HG03066 (cell line): ENCODE measurements around the gene CRIM1.

Experiments used
- ATAC-seq: cut with Tn5 transposase; IDR thresholded peaks from one replicate; pipeline ENCODE4 v1.9.1; 2021; ENCODE audit warnings: low read depth; ENCODE audit not compliant: unreplicated experiment

Gene CRIM1

GRCh38 chr2:36540986-36541754 is 185.6 kb downstream of the CRIM1 start:
- no peak for ATAC-seq

DNA sequence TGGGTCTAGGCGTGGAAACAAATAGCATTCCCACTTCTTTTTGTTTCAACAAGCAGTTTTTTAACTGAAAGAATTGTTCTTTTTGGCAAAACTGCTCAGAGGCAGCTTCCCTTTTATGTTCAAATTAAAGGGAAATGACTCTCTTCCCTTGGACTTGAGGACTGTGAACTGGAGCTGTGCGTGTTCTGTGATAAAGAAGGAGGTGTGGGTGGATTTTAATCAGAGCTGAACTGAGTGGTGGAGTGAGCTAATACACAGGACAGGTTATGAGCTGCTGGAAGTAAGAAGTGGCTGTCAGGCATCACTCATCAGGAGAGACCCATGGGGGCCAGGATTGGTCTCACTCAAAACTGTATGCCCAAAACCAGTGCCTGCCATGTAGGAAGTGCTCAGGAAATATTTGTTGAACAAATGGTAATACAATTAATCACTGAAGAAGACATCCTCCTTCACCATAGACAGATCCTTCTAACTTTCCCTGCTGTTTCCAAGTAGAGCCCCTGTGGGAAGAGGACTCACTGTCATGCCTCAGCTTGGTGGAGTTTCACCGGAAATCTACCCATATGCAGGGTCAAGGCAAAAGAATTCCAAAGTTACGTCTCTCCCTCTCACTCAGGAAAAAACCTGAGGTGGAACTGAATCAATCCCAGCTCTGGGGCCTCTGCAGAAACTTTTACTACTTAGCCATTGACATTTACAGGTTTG is 186.5 kb downstream of the CRIM1 start:
- ATAC-seq: no peak

DNA sequence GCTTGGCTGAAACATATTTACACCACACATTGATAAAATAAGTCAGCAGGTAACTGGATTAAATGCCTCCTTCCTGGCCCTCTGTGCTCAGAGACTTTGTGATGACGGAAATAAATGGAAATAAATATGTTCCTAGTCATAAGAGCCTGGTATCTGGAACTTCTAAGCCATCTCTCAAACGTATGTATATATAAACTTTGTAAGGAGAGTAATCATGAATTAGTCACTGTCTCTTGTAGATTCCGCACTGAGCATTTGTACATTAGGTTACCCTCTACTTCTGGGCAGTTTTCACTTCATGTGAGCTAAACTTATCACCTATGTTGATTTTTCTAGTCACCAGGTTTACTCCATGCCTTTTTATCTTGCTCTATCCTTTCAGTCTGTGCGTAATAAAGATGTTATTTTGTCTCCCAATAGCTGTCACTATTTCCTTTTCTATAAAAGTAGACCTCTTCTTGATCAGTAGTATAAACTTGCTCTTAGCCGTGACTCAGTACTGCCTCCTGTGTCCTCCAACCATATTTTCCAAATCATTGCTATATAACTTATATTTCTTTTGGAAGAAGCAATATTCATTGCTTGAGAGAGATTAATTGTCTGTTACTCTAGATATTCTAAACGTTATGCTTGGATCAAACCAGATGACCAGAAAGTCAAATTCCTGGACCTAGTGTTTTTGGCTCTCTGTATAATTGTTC is 189.2 kb downstream of the CRIM1 start:
- no peak for ATAC-seq

- no peak for ATAC-seq
Observed at GRCh38 chr2:36545871-36546416, 190.4 kb downstream of the CRIM1 start.

GRCh38 chr2:36547906-36548305 is 192.3 kb downstream of the CRIM1 start:
- ATAC-seq: no peak

- ATAC-seq: no peak
Observed at GRCh38 chr2:36549165-36549574, 193.6 kb downstream of the CRIM1 start.

DNA sequence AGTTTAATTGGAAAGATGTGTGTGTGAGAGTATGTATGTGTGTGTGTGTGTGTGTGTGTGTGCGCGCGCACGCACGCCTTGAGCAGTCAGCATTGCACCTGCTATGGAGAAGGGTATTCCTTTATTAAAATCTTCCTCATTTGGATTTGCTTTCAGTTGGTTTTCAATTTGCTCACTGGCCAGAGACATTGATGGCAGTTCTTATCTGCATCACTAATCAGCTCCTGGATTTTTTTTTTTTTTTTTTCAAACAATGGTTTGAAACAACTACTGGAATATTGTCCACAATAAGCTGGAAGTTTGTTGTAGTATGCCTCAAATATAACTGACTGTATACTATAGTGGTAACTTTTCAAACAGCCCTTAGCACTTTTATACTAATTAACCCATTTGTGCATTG is 194.4 kb downstream of the CRIM1 start:
- ATAC-seq: no peak

DNA sequence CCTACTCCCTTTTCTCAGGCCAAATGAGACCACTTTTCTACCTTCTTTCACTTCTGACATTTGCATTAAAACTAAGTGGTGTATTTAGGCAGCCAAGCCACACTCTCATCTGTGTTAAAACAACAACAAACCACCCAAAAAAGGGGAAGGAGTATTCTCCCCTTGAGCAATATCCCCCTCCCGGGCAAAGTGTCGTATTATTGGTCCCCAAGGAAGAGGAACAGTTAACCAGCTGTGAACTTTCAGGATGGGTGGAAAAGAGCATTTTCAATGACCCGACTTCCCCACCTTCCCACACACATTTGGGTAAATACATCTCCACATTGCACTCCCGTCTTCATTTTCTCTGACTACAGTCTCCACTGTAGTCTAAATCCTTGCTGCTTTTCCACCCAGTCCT is 198.1 kb downstream of the CRIM1 start:
- ATAC-seq: no peak

DNA sequence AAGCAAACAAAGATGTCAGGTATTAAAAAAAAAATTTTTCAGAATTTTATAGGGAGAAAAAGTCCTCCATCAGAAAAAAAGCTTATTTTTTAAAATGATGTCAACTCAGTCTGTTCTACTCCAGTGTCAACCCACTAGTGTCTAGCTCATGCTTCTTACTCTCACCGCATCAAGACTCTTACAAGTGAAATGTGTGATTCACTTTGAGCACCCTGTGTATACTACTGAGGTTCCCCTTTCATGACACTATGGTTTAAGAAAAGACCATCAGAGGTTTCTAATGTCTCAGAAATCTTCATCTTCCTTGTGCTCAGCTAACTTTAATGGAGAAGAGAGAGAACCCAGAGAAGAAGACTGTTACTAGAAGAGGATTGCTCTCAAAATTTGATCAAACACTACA is 199.0 kb downstream of the CRIM1 start:
- ATAC-seq: no peak

GRCh38 chr2:36555789-36556188 is 200.2 kb downstream of the CRIM1 start:
- no peak for ATAC-seq

GRCh38 chr2:36556842-36557241 is 201.3 kb downstream of the CRIM1 start:
- ATAC-seq: no peak

DNA sequence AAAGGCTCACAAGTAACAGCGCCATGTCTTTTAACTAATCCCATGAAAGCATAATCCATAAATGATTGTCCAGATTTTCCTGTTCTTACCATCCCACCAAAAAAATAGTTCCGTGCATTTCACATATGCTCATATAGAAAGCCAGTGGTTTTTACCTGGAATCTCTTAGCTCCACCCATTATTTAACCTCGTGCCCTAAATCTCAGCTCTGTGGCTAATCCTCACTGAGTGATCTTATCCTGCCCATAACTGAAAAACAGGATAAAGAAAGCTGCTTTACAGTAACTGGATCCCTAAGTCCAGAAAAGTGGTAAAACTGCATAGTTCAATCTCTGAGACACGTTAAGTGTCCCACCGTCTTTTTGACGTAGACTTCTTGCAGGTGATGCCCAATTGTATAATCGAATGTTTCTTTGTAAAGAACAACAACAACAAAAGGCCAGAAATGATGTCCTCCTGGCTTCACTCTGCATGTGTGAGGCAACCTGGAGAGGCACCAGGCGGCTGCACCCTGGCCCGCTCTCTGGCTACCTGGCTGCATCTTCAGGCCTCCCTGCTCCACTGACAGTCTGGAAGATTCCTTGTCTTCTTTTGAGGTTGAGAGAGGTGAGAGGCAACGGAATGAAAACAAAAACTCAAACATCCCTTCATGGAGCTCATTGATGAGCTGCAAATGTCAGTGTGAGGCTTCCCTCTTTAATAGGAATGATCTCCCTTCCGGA is 203.8 kb downstream of the CRIM1 start:
- no peak for ATAC-seq

DNA sequence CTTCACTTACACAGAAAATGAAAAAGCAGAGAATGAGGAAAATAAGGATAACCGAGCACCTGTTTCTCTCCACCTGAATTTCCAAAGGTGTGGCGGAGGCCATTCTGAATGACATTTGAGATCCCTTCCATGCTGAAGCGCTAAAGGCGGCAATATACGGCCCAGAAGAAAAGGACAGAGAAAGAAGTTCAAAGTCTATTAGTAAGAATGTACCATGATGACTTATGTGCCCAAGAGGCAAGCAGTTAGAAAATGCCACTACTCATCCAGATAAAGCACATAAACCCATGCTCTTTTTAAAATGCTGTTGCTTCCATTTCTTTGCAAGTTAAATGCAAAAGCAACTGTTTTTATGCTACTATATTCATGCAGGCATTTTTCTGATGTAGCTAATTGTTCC is 205.1 kb downstream of the CRIM1 start:
- ATAC-seq: no peak

- no peak for ATAC-seq
Observed at GRCh38 chr2:36561237-36561944, 205.8 kb downstream of the CRIM1 start.

DNA sequence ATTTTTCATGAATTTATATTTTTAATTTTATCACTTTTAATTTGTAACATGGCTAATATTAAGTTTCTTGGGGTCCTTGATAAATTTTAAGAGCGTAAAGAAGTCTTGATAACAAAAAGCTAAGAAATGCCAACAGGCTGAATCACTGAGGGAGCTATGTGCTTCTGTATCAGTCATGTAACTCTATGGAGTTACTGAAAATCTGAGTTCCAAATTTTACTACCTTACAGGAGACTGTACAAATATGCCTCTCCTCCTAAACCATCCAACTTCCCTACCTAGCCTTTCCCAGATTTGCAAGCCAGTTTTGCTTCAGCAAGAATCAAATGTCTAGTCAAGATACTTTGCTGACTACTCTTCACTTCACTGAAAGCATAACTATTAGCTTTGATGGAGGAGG is 206.7 kb downstream of the CRIM1 start:
- no peak for ATAC-seq

DNA sequence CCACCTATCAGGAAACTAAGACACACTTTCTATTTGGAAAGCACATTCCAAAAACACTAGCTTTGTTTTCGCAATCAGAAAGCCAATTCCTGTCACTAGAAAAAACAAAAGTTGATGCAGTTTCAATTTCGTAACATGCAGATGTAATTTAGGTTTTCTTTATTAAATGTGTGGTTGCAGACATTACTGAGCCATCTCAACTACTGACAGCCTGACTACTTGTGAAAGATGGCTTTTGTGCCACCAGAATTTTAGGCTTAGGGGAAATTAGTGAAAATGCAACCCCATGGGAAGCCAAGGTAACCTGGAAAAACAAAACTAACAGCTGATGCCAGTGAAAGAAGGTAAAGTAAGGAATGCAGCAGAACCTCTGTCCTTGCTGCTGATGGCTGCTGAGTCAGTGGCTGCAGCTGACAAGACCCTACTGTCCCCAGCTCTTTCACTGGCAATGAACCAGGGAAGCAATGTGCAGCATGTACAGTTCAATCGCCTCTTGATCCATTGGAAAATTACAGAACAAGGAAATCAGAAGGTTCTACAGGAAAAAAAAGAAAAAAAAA is 207.5 kb downstream of the CRIM1 start:
- no peak for ATAC-seq

GRCh38 chr2:36564377-36564930 is 208.9 kb downstream of the CRIM1 start:
- ATAC-seq: no peak

GRCh38 chr2:36565712-36566111 is 210.1 kb downstream of the CRIM1 start:
- ATAC-seq: no peak

DNA sequence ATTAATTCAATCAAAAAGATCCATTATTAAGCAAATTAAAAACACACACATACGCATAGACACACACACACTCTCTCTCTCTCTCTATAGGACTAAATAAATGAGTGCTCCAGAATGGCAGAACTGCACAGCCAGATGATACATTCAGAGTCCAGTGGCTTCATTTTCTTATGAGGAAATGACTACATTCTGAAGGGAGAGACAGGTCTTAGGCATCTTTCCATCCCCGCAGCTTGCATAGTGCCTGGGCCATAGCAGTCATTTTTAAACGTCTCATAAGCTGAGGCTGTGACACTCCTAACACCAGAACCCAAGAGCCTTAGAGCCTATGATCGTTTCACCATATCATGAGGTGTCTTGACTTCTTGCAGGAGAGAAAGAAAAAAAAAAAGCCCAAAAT is 211.3 kb downstream of the CRIM1 start:
- ATAC-seq: no peak
